SK-N-SH (cell line): Measurements from ENCODE around the gene CRACR2A.

Experiments used
- SIN3A ChIP-seq: IDR thresholded peaks from 2 replicates; pipeline ENCODE4 v1.6.1; 2012; ENCODE audit warnings: low read depth, mild to moderate bottlenecking, low read length, moderate library complexity, borderline replicate concordance
- TF ChIP-seq, protein P1 (sequence below): IDR thresholded peaks from 2 replicates; pipeline ENCODE4 v1.6.1; 2012; ENCODE audit warnings: mild to moderate bottlenecking, low read depth, low read length, moderate library complexity
- TF ChIP-seq, protein P2 (sequence below): fragments of 200-600 bp; sonication (generic); IDR thresholded peaks from 2 replicates; pipeline ENCODE4 v1.6.1; 2017; ENCODE audit warnings: antibody characterized with exemption, mild to moderate bottlenecking, moderate library complexity

DNA sequence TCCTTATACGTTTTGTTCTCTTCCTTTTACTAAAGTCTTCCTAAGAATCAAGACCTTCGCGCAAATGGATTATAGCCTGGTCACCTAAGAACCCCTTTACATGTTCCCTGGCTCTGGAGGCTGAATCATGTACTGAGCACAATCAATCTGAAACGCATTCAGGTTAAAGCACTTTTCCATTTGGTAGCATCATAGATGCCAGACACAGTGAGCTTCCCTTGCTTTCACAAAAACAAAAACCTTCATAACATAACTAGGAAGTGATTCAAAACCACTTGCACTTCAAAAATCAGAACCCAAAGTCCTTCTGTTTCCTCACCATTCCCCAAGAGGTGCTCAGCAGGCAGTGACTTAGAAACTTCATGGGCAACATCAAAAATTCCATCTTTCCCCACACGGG, 105.4 kb downstream of the CRACR2A start:
- TF ChIP-seq, protein P1, sequence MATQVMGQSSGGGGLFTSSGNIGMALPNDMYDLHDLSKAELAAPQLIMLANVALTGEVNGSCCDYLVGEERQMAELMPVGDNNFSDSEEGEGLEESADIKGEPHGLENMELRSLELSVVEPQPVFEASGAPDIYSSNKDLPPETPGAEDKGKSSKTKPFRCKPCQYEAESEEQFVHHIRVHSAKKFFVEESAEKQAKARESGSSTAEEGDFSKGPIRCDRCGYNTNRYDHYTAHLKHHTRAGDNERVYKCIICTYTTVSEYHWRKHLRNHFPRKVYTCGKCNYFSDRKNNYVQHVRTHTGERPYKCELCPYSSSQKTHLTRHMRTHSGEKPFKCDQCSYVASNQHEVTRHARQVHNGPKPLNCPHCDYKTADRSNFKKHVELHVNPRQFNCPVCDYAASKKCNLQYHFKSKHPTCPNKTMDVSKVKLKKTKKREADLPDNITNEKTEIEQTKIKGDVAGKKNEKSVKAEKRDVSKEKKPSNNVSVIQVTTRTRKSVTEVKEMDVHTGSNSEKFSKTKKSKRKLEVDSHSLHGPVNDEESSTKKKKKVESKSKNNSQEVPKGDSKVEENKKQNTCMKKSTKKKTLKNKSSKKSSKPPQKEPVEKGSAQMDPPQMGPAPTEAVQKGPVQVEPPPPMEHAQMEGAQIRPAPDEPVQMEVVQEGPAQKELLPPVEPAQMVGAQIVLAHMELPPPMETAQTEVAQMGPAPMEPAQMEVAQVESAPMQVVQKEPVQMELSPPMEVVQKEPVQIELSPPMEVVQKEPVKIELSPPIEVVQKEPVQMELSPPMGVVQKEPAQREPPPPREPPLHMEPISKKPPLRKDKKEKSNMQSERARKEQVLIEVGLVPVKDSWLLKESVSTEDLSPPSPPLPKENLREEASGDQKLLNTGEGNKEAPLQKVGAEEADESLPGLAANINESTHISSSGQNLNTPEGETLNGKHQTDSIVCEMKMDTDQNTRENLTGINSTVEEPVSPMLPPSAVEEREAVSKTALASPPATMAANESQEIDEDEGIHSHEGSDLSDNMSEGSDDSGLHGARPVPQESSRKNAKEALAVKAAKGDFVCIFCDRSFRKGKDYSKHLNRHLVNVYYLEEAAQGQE: no peak
- TF ChIP-seq SIN3A: no peak
- TF ChIP-seq, protein P2, sequence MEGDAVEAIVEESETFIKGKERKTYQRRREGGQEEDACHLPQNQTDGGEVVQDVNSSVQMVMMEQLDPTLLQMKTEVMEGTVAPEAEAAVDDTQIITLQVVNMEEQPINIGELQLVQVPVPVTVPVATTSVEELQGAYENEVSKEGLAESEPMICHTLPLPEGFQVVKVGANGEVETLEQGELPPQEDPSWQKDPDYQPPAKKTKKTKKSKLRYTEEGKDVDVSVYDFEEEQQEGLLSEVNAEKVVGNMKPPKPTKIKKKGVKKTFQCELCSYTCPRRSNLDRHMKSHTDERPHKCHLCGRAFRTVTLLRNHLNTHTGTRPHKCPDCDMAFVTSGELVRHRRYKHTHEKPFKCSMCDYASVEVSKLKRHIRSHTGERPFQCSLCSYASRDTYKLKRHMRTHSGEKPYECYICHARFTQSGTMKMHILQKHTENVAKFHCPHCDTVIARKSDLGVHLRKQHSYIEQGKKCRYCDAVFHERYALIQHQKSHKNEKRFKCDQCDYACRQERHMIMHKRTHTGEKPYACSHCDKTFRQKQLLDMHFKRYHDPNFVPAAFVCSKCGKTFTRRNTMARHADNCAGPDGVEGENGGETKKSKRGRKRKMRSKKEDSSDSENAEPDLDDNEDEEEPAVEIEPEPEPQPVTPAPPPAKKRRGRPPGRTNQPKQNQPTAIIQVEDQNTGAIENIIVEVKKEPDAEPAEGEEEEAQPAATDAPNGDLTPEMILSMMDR: no peak
